ENCODE data around the gene CNTN5.

CNTN5 gene

GRCh38 chr11:100367892-100368291 lies 1347.1 kb downstream of the CNTN5 start:
- DNase-seq: no peak

GRCh38 chr11:100383357-100383865 lies 1362.7 kb downstream of the CNTN5 start:
- DNase-seq: no peak

- no peak for DNase-seq
Observed at GRCh38 chr11:100396266-100396665, 1375.5 kb downstream of the CNTN5 start.

- no peak for DNase-seq
Observed at GRCh38 chr11:100397401-100397800, 1376.7 kb downstream of the CNTN5 start.

- DNase-seq: no peak
Observed at GRCh38 chr11:100403816-100404215, 1383.1 kb downstream of the CNTN5 start.

- DNase-seq: no peak
Observed at GRCh38 chr11:100404907-100405306, 1384.2 kb downstream of the CNTN5 start.

Data from NCI-H1417 treated with DMSO at 0.1 percent for 48 hours (cell line).